Chondrocyte (in vitro differentiated cells): Measurements from ENCODE around the gene RBM20. TPM values are rescaled to one million over a fixed set of nuclear protein-coding genes. Genes with fewer than 3 reads are reported as not detected.
"Not testable (repeated sequence)": the region's sequence is repeated elsewhere in the genome, so short reads cannot be mapped to it uniquely, and the experiment has no call there.

Experiments
- DNase-seq: peaks from one replicate; pipeline ENCODE4 v3.0.0; 2021; ENCODE audit warnings: mixed read lengths, low spot score
- H3K27ac Mint-ChIP-seq: one replicate; pipeline ENCODE4 v1.8.0; 2021; ENCODE audit warnings: mild to moderate bottlenecking, moderate library complexity, mixed read lengths; ENCODE audit not compliant: unreplicated experiment
- H3K27me3 Mint-ChIP-seq: 2 replicates; pipeline ENCODE4 v1.8.0; 2021; ENCODE audit warnings: low read depth, mixed read lengths
- H3K36me3 Mint-ChIP-seq: 2 replicates; pipeline ENCODE4 v1.8.0; 2021; ENCODE audit warnings: low read depth, mixed read lengths
- H3K4me1 Mint-ChIP-seq: 2 replicates; pipeline ENCODE4 v1.8.0; 2021; ENCODE audit warnings: low read depth, mild to moderate bottlenecking, mixed read lengths
- H3K4me3 Mint-ChIP-seq: one replicate; pipeline ENCODE4 v1.8.0; 2021; ENCODE audit warnings: mild to moderate bottlenecking, moderate library complexity, mixed read lengths; ENCODE audit not compliant: unreplicated experiment
- H3K9me3 Mint-ChIP-seq: 2 replicates; pipeline ENCODE4 v1.8.0; 2021; ENCODE audit warnings: low read depth, mixed read lengths
- CTCF ChIP-seq: fragments of 200-600 bp; sonication (generic); IDR thresholded peaks from 2 replicates; pipeline ENCODE4 v1.5.0; 2021; ENCODE audit warnings: antibody characterized with exemption, mild to moderate bottlenecking, moderate library complexity
- total RNA-seq: library from RNA; stranded (reverse); gene quantifications from 3 replicates; pipeline ENCODE4 v1.2.1, GENCODE V29; 2021

RBM20 gene
- total RNA-seq, 1 donor from 2014 or later = 3.6 TPM

- Mint-ChIP-seq H3K36me3 (no peaks in the 10 kb centered on the region), H3K4me1 (peaks cover 56% of the 10 kb centered on the region), H3K27me3 (no peaks in the 10 kb centered on the region), H3K9me3 (no peaks in the 10 kb centered on the region), H3K4me3 (no peak overlapping the region), H3K27ac (no peak overlapping the region)
- TF ChIP-seq CTCF = no peak
- no peak for DNase-seq
These were observed 219.2 kb downstream of the RBM20 start for GRCh38 chr10:110863361-110863760.

GRCh38 chr10:110863956-110864355 is 219.8 kb downstream of the RBM20 start:
- Mint-ChIP-seq H3K4me3 (no peak overlapping the region), H3K36me3 (no peaks in the 10 kb centered on the region), H3K4me1 (peaks cover 58% of the 10 kb centered on the region), H3K27me3 (no peaks in the 10 kb centered on the region), H3K27ac (no peak overlapping the region), H3K9me3 (no peaks in the 10 kb centered on the region)
- no peak for TF ChIP-seq CTCF
- DNase-seq = no peak

GRCh38 chr10:110864662-110865140 is 220.6 kb downstream of the RBM20 start:
- DNase-seq = no peak
- Mint-ChIP-seq H3K9me3 (no peaks in the 10 kb centered on the region), H3K4me1 (peaks cover 53% of the 10 kb centered on the region), H3K27me3 (no peaks in the 10 kb centered on the region), H3K4me3 (no peak overlapping the region), H3K36me3 (no peaks in the 10 kb centered on the region), H3K27ac (peak overlapping the region; percentile 74)
- no peak for TF ChIP-seq CTCF

- no peak overlapping the region for H3K4me3 Mint-ChIP-seq
- H3K4me1 Mint-ChIP-seq = peaks cover 51% of the 10 kb centered on the region
- peak overlapping the region; percentile 74 for H3K27ac Mint-ChIP-seq
- no peaks in the 10 kb centered on the region for H3K9me3 Mint-ChIP-seq
- H3K27me3 Mint-ChIP-seq = no peaks in the 10 kb centered on the region
- no peaks in the 10 kb centered on the region for H3K36me3 Mint-ChIP-seq
- no peak for DNase-seq
- TF ChIP-seq CTCF = no peak
These were observed 221.2 kb downstream of the RBM20 start for GRCh38 chr10:110865186-110865808.

- DNase-seq = no peak
- Mint-ChIP-seq H3K4me1 (peaks cover 51% of the 10 kb centered on the region), H3K4me3 (no peak overlapping the region), H3K9me3 (no peaks in the 10 kb centered on the region), H3K27me3 (no peaks in the 10 kb centered on the region), H3K27ac (peak overlapping the region; percentile 74), H3K36me3 (no peaks in the 10 kb centered on the region)
- no peak for TF ChIP-seq CTCF
These were observed 221.8 kb downstream of the RBM20 start for GRCh38 chr10:110865809-110866482.

- H3K27me3 Mint-ChIP-seq, H3K9me3 Mint-ChIP-seq, DNase-seq, H3K4me3 Mint-ChIP-seq, H3K36me3 Mint-ChIP-seq: not testable (repeated sequence)
- Mint-ChIP-seq H3K27ac (peak overlapping the region; percentile 91), H3K4me1 (peaks cover 56% of the 10 kb centered on the region)
These were observed 223.1 kb downstream of the RBM20 start for GRCh38 chr10:110867011-110867806.
